Kidney (tissue), 14 donors: ENCODE measurements around the gene FLII. TPM values are rescaled to one million over a fixed set of nuclear protein-coding genes. Genes with fewer than 3 reads are reported as not detected.

Experiments
- DNase-seq, 5 donors: peaks; one replicate each; pipeline ENCODE4 v3.0.0-alpha.2; 2013 to 2020
- FAIRE-seq: peaks from 2 replicates; lab custom pipeline; 2012; peaks lifted over from hg19 to GRCh38; lab: Jason Lieb, UNC
- H3K27ac ChIP-seq, 2 donors: one replicate each; pipeline ENCODE4 v1.7.0; 2013; ENCODE audit warnings: low read depth in 2 of 2, low read length in 2 of 2, inconsistent platforms in 1 of 2
- H3K27me3 ChIP-seq: one replicate; pipeline ENCODE4 v1.7.1; 2013; ENCODE audit warnings: low read length, inconsistent platforms; ENCODE audit not compliant: control insufficient read depth, insufficient read depth
- H3K36me3 ChIP-seq, 3 donors: one replicate each; pipeline versions ENCODE4 v1.7.0 to v1.7.1; 2013; ENCODE audit warnings: low read length in 3 of 3, control low read depth in 1 of 3, inconsistent platforms in 1 of 3; ENCODE audit not compliant: insufficient read depth in 3 of 3, control insufficient read depth in 2 of 3
- H3K4me1 ChIP-seq, 3 donors: one replicate each; pipeline versions ENCODE4 v1.7.0 to v1.7.1; 2013; ENCODE audit warnings: low read length in 3 of 3, inconsistent platforms in 1 of 3, low read depth in 1 of 3; ENCODE audit not compliant: control insufficient read depth in 2 of 3, insufficient read depth in 2 of 3
- H3K4me3 ChIP-seq, 3 donors: one replicate each; pipeline versions ENCODE4 v1.7.0 to v1.8.1; 2013; ENCODE audit warnings: low read length in 3 of 3, control low read depth in 1 of 3, inconsistent platforms in 1 of 3
- H3K9ac ChIP-seq, 3 donors: one replicate each; pipeline versions ENCODE4 v1.7.0 to v1.7.1; 2013; ENCODE audit warnings: low read length in 3 of 3, control low read depth in 1 of 3, inconsistent platforms in 1 of 3
- H3K9me3 ChIP-seq, 3 donors: one replicate each; pipeline versions ENCODE4 v1.7.0 to v1.7.1; 2013; ENCODE audit warnings: low read length in 3 of 3, control low read depth in 1 of 3, inconsistent platforms in 1 of 3; ENCODE audit not compliant: control insufficient read depth in 2 of 3, insufficient read depth in 1 of 3
- intact Hi-C: fragments of 100-400 bp; cut with DNase I; formaldehyde crosslinking; loops from one replicate; pipeline ENCODE4 v1.11.1; 2022
- polyA plus RNA-seq: library from polyadenylated mRNA; stranded (reverse); fragments of 350-450 nt; fragmentation: Illumina TruSeq; extraction: RNeasy Lipid Tissue Mini Kit (QIAGEN cat#74804); gene quantifications from one replicate; pipeline ENCODE4 v1.2.3, GENCODE V29; 2014; ENCODE audit warnings: low read depth, low replicate concordance; ENCODE audit not compliant: insufficient read depth
- total RNA-seq: library from RNA; stranded (reverse); fragmentation: NEBNext Ultra II Directional; extraction: Animal tissue kit (Norgen Biotek cat#: 25700); gene quantifications from one replicate; pipeline ENCODE4 v1.2.1, GENCODE V29; 2021
- TF ChIP-seq, protein P1 (sequence below): IDR thresholded peaks from 3 replicates; pipeline ENCODE4 v1.5.1; 2012; ENCODE audit warnings: mild to moderate bottlenecking, moderate library complexity, borderline replicate concordance; ENCODE audit not compliant: insufficient read depth; ENCODE audit errors: extremely low read depth
- donor health status: control.
- donor health status: control.
- donor health status: control.
- donor health status: control.
- donor health status: control.
- donor health status: DM: yes; HTN: yes; CAD: no.
- donor health status: Normal renal cell carcinoma (clear cell type).

Gene FLII
- total and polyA plus RNA-seq, 2 donors from 2014 or later, result 139 to 301 TPM

DNA sequence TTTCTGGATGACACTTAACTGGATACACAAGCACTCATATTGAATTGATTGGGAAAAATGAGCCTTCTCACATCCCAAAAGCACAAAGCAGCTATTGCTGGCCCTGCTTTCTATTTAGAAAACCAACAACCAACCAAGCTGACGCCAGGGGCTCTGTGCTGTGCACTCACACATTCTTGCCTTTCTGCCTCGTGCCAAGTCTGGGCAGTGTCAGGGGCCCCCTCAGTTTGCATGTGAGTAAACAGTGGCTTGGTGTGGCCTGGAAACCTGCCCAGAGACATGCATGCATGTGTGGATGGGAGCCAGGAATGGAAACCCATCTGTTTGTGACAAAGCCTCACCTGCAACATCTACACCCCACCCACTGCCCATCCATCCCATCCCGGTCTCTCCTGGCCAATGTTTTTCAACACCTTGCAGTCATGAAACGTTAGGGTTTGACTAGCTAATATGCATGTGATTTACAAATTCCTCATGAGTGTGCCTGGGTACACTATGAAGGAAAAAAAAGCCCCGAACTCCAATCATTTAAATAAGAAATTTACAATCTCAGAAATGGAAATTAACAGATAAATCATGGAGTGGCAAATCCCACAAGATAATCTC lies 22.3 kb upstream of the FLII start:
- no peaks in the 10 kb centered on the region for H3K4me1 ChIP-seq
- intact Hi-C loops, result no loop called here
- H3K9me3 ChIP-seq, result no peaks in the 10 kb centered on the region
- FAIRE-seq (no peak), DNase-seq (no peak)
- no peak overlapping the region for H3K4me3 ChIP-seq
- no peak overlapping the region for H3K9ac ChIP-seq
- TF ChIP-seq, protein P1, sequence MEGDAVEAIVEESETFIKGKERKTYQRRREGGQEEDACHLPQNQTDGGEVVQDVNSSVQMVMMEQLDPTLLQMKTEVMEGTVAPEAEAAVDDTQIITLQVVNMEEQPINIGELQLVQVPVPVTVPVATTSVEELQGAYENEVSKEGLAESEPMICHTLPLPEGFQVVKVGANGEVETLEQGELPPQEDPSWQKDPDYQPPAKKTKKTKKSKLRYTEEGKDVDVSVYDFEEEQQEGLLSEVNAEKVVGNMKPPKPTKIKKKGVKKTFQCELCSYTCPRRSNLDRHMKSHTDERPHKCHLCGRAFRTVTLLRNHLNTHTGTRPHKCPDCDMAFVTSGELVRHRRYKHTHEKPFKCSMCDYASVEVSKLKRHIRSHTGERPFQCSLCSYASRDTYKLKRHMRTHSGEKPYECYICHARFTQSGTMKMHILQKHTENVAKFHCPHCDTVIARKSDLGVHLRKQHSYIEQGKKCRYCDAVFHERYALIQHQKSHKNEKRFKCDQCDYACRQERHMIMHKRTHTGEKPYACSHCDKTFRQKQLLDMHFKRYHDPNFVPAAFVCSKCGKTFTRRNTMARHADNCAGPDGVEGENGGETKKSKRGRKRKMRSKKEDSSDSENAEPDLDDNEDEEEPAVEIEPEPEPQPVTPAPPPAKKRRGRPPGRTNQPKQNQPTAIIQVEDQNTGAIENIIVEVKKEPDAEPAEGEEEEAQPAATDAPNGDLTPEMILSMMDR, result no peak
- H3K27me3 ChIP-seq, result no peaks in the 10 kb centered on the region
- no peak overlapping the region for H3K27ac ChIP-seq
- H3K36me3 ChIP-seq, result peaks cover 5 to 51% (median 43%) of the 10 kb centered on the region in 3 donors

DNA sequence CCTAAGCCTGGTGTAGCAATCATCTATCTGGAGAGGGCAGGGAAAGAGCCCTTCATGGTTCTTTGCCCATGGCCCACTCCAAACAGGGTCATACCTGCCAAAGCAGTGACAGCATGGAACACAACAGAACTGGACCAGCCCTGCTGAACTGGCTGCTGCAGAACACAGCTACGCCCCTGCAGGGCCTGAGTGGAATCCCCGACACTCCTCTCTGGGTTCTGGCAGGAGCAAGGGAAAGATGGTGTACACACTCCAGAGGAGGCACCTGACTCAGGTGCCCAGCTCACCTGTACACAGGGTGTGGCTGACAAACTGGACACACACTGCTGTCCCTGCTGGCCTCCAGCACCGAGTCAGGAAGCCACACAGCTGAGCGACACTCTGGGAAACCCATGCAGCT lies 21.7 kb upstream of the FLII start:
- Histone ChIP-seq H3K4me3 (no peak overlapping the region), H3K27ac (no peak overlapping the region), H3K27me3 (no peaks in the 10 kb centered on the region), H3K9ac (no peak overlapping the region), H3K36me3 (peaks cover 5 to 46% (median 38%) of the 10 kb centered on the region in 3 donors), H3K4me1 (no peaks in the 10 kb centered on the region), H3K9me3 (no peaks in the 10 kb centered on the region)
- DNase-seq, result no peak
- intact Hi-C loops, result no loop called here
- TF ChIP-seq, protein P1, result no peak
- no peak for FAIRE-seq

DNA sequence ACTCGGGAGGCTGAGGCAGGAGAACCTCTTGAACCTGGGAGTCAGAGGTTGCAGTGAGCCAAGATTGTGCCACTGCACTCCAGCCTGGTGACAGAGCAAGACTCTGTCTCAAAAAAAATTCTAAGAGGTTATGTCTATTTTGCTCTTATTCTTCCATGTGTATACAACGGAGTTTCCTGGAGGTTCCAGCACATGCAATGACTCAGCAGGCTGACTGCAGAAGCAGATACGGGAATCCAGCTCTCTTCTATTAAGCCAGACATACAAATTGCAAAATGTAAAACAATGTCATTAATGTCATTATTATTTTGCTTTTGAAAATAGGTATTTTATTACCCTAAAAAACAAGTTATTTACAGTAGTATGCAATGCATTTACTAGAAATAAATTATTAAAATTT lies 20.3 kb upstream of the FLII start:
- Histone ChIP-seq H3K27me3 (no peaks in the 10 kb centered on the region), H3K36me3 (peaks cover 5 to 46% (median 33%) of the 10 kb centered on the region in 3 donors), H3K27ac (no peak overlapping the region), H3K4me1 (no peaks in the 10 kb centered on the region), H3K4me3 (no peak overlapping the region), H3K9me3 (no peaks in the 10 kb centered on the region), H3K9ac (no peak overlapping the region)
- TF ChIP-seq, protein P1, result no peak
- DNase-seq (no peak), FAIRE-seq (no peak)
- intact Hi-C loops, result no loop called here

DNA sequence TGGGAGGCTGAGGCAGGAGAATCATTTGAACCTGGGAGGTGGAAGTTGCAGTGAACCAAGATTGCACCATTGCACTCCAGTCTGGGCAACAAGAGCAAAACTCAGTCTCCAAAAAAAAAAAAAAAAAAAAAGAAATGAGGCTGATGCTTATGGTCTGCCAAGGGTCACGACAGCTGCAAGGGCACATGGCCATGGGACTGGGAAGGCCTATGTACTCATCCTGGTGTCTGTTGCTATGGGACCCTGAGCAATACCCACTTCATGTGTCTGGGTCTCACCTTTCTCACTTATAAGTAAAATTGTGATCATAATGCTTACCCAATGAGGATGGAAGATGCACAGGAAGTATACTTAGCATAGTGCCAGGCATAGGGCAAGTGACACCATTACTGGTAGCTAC lies 18.5 kb upstream of the FLII start:
- H3K27ac ChIP-seq, result no peak overlapping the region
- no peaks in the 10 kb centered on the region for H3K27me3 ChIP-seq
- peaks cover 5 to 31% (median 25%) of the 10 kb centered on the region in 3 donors for H3K36me3 ChIP-seq
- H3K4me3 ChIP-seq, result no peak overlapping the region
- no peak overlapping the region for H3K9ac ChIP-seq
- intact Hi-C loops, result no loop called here
- FAIRE-seq, result no peak
- DNase-seq, result no peak
- TF ChIP-seq, protein P1, result no peak
- H3K4me1 ChIP-seq, result no peaks in the 10 kb centered on the region
- no peaks in the 10 kb centered on the region for H3K9me3 ChIP-seq
